OCI-LY7 (cell line): ENCODE measurements around the gene IL17A.

Experiments
- EZH2phosphoT487 ChIP-seq: fragments of 200-600 bp; sonication (generic); IDR thresholded peaks from 2 replicates; pipeline ENCODE4 v1.6.1; 2018; ENCODE audit warnings: low read depth, borderline replicate concordance, mild to moderate bottlenecking, mixed run types, antibody characterized with exemption, low read length, moderate library complexity, mixed read lengths
- TF ChIP-seq, protein P1 (sequence below): fragments of 200-600 bp; sonication (generic); conservative IDR thresholded peaks from 2 replicates; pipeline ENCODE4 v1.5.1; 2014; ENCODE audit warnings: mild to moderate bottlenecking, antibody characterized with exemption, low read length, moderate library complexity, mixed read lengths

DNA sequence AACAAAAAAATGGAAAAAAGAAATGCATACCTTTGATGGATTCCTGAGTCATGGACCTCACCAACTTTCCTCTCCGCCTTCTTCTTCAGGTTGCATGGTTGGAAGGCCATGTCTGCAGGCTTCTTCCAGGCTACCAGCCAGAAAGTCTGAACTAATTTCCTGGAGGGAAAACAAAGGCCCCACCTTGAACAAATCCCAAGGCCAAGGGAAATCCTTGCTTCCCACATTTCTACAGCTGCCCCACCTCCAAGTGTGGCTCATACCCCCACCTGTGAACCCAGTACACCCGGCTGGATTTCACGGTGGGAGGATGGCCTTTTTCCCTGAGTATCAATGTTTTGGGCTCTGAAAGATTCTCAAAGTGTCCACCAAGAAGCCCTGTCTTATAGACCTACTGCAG lies 22.4 kb downstream of the IL17A start:
- TF ChIP-seq, protein P1, sequence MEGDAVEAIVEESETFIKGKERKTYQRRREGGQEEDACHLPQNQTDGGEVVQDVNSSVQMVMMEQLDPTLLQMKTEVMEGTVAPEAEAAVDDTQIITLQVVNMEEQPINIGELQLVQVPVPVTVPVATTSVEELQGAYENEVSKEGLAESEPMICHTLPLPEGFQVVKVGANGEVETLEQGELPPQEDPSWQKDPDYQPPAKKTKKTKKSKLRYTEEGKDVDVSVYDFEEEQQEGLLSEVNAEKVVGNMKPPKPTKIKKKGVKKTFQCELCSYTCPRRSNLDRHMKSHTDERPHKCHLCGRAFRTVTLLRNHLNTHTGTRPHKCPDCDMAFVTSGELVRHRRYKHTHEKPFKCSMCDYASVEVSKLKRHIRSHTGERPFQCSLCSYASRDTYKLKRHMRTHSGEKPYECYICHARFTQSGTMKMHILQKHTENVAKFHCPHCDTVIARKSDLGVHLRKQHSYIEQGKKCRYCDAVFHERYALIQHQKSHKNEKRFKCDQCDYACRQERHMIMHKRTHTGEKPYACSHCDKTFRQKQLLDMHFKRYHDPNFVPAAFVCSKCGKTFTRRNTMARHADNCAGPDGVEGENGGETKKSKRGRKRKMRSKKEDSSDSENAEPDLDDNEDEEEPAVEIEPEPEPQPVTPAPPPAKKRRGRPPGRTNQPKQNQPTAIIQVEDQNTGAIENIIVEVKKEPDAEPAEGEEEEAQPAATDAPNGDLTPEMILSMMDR, result no peak
- TF ChIP-seq EZH2phosphoT487, result no peak
